K562 (cell line): ENCODE measurements around the gene CLIP4. TPM values are rescaled to one million over a fixed set of nuclear protein-coding genes. Genes with fewer than 3 reads are reported as not detected.

Experiments
- ATAC-seq: fragments of 200-7000 bp; cut with Tn5 transposase; 3 replicates; pipeline ENCODE4 v1.9.1; 2020; ENCODE audit warnings: moderate library complexity
- BruUV-seq: library from RNA; stranded (reverse); fragments of 400-500 nt; replicated peaks from 2 replicates; lab custom pipeline; 2021; lab: Mats Ljungman, UMichigan
- CTCF ChIA-PET: fragments of 300-600 bp; formaldehyde crosslinking; extraction: SDS; loops from one replicate; lab custom pipeline; 2021; ENCODE audit warnings: low intra/inter-chr PET ratio; lab: Yijun Ruan, JAX
- POLR2A ChIA-PET: fragments of 300-600, 350-650 bp; sonication (Branson Sonifier 250); formaldehyde crosslinking; extraction: SDS; loops from one replicate; lab custom pipeline; 2021; ENCODE audit warnings: antibody characterized with exemption, inconsistent platforms; lab: Yijun Ruan, JAX
- DNase-seq, 4 experiments: peaks; one replicate each; pipeline versions ENCODE4 v3.0.0 to v3.0.0-alpha.2; 2011 to 2018; ENCODE audit warnings: low spot score in 3 of 4, mixed read lengths in 3 of 4; ENCODE audit errors: extremely low read depth in 1 of 4
- FAIRE-seq: peaks from 2 replicates; lab custom pipeline; 2011; peaks lifted over from hg19 to GRCh38; lab: Jason Lieb, UNC
- H2AFZ ChIP-seq: 2 replicates; pipeline ENCODE4 v1.6.0; 2011; ENCODE audit warnings: low read depth, low read length, control low read depth, inconsistent platforms
- H3K27ac ChIP-seq: fragments of 200-600 bp; 3 replicates; pipeline ENCODE4 v1.8.0; 2011; ENCODE audit warnings: low read depth, mild to moderate bottlenecking, control low read depth, inconsistent platforms, low read length, moderate library complexity, mixed read lengths; ENCODE audit errors: extremely low read depth
- H3K27me3 ChIP-seq, 2 experiments: fragments of 300-600 bp in 1 of 2; 2 replicates in 1 of 2; 3 replicates in 1 of 2; pipeline versions ENCODE4 v1.6.0 to v1.8.0; 2011; ENCODE audit warnings: inconsistent platforms in 2 of 2, low read length in 2 of 2, mild to moderate bottlenecking in 1 of 2, mixed read lengths in 1 of 2, moderate library complexity in 1 of 2; ENCODE audit not compliant: control insufficient read depth in 2 of 2, insufficient read depth in 2 of 2
- H3K36me3 ChIP-seq: fragments of 300-600 bp; 3 replicates; pipeline ENCODE4 v1.8.0; 2011; ENCODE audit warnings: mild to moderate bottlenecking, low read length, inconsistent platforms; ENCODE audit not compliant: control insufficient read depth, insufficient read depth
- H3K4me1 ChIP-seq, 2 experiments: fragments of 200-600 bp in 1 of 2; replicated peaks in 1 of 2; 2 replicates in 1 of 2; 3 replicates in 1 of 2; pipeline versions ENCODE4 v1.5.1 to v1.8.0; 2011; ENCODE audit warnings: inconsistent platforms in 2 of 2, low read length in 2 of 2, mild to moderate bottlenecking in 1 of 2, mixed read lengths in 1 of 2, moderate library complexity in 1 of 2; ENCODE audit not compliant: control insufficient read depth in 2 of 2, insufficient read depth in 2 of 2
- H3K4me2 ChIP-seq: 2 replicates; pipeline ENCODE4 v1.6.1; 2011; ENCODE audit warnings: low read length, control low read depth, inconsistent platforms, mixed read lengths; ENCODE audit not compliant: insufficient read depth
- H3K4me3 ChIP-seq: fragments of 200-600 bp; sonication (generic), shearing (Covaris generic); 2 replicates; pipeline ENCODE4 v1.5.1; 2016; ENCODE audit warnings: control low read depth, inconsistent platforms
- H3K79me2 ChIP-seq: fragments of 200-600 bp; 3 replicates; pipeline ENCODE4 v1.8.0; 2011; ENCODE audit warnings: low read length, inconsistent platforms; ENCODE audit not compliant: control insufficient read depth, insufficient read depth
- H3K9ac ChIP-seq, 2 experiments: 2 replicates each; pipeline versions ENCODE4 v1.6.0 to v1.6.1; 2011; ENCODE audit warnings: low read depth in 2 of 2, low read length in 2 of 2, control low read depth in 1 of 2, inconsistent platforms in 1 of 2, mild to moderate bottlenecking in 1 of 2, mixed read lengths in 1 of 2; ENCODE audit not compliant: insufficient read depth in 1 of 2
- H3K9me1 ChIP-seq: one replicate; pipeline ENCODE4 v1.6.0; 2011; ENCODE audit warnings: inconsistent platforms, mild to moderate bottlenecking, low read length, moderate library complexity; ENCODE audit not compliant: control insufficient read depth, insufficient read depth
- H3K9me3 ChIP-seq: replicated peaks from 2 replicates; pipeline ENCODE4 v1.5.1; 2011; ENCODE audit warnings: low read depth, low read length, inconsistent platforms; ENCODE audit not compliant: control insufficient read depth, insufficient read depth
- H4K20me1 ChIP-seq: replicated peaks from 2 replicates; pipeline ENCODE4 v1.6.1; 2011; ENCODE audit warnings: low read length, inconsistent platforms, mixed read lengths; ENCODE audit not compliant: control insufficient read depth, insufficient read depth
- ATF2 ChIP-seq: sonication (generic); formaldehyde crosslinking; IDR thresholded peaks from 2 replicates; pipeline ENCODE4 v1.8.1; 2022; ENCODE audit warnings: missing genetic modification reagents
- BRF1 ChIP-seq: IDR thresholded peaks from 3 replicates; pipeline ENCODE4 v1.6.1; 2011; ENCODE audit warnings: borderline replicate concordance, mild to moderate bottlenecking; ENCODE audit not compliant: insufficient read length; ENCODE audit errors: extremely low read depth
- CXXC5 ChIP-seq: fragments of 250-450 bp; sonication (Bioruptor Pico); IDR thresholded peaks from 2 replicates; pipeline ENCODE4 v1.8.0; 2022; ENCODE audit warnings: inconsistent platforms, mild to moderate bottlenecking, moderate library complexity
- ELF2 ChIP-seq: fragments of 250-450 bp; sonication (Bioruptor Pico); IDR thresholded peaks from 2 replicates; pipeline ENCODE4 v1.5.0; 2021; ENCODE audit warnings: mild to moderate bottlenecking
- NEUROD1 ChIP-seq: fragments of 150-350 bp; IDR thresholded peaks from 2 replicates; pipeline ENCODE4 v1.6.1; 2014; ENCODE audit warnings: borderline replicate concordance, low read length, low read depth; ENCODE audit not compliant: partially characterized antibody
- PHF21A ChIP-seq: fragments of 450-650 bp; IDR thresholded peaks from 2 replicates; pipeline ENCODE4 v1.6.1; 2017; ENCODE audit warnings: low read depth, borderline replicate concordance
- POLR2B ChIP-seq: fragments of 450-650 bp; IDR thresholded peaks from 2 replicates; pipeline ENCODE4 v1.6.1; 2018; ENCODE audit warnings: low read depth; ENCODE audit not compliant: partially characterized antibody
- RBBP5 ChIP-seq: fragments of 200-600 bp; sonication (generic); IDR thresholded peaks from 2 replicates; pipeline ENCODE4 v1.6.1; 2012; ENCODE audit warnings: borderline replicate concordance, mild to moderate bottlenecking, low read length, control low read depth, inconsistent platforms; ENCODE audit not compliant: insufficient read depth, poor library complexity, severe bottlenecking
- USF2 ChIP-seq: sonication (generic); formaldehyde crosslinking; IDR thresholded peaks from 2 replicates; pipeline ENCODE4 v1.5.0; 2020; ENCODE audit warnings: missing genetic modification reagents
- ZFP36 ChIP-seq: fragments of 150-350 bp; IDR thresholded peaks from 2 replicates; pipeline ENCODE4 v1.6.1; 2018; ENCODE audit warnings: low read length, low read depth; ENCODE audit not compliant: partially characterized antibody
- ZNF274 ChIP-seq: IDR thresholded peaks from 2 replicates; pipeline ENCODE4 v1.6.1; 2011; ENCODE audit warnings: low read depth, mild to moderate bottlenecking, low read length, moderate library complexity, borderline replicate concordance
- WGBS: fragments of 100-300 bp; shearing (Covaris generic); methylation state at CpG from one replicate; pipeline ENCODE4 v1.1.6; 2016; ENCODE audit warnings: low coverage, mixed read lengths; ENCODE audit not compliant: insufficient coverage; ENCODE audit errors: missing lambda C conversion rate; 5-methylcytosine and 5-hydroxymethylcytosine counted together
- in situ Hi-C: fragments of 300-500 bp; cut with MboI; formaldehyde crosslinking; loops from 4 replicates; pipeline ENCODE4 v1.15.0; 2018; ENCODE audit warnings: inconsistent platforms, mixed read lengths
- intact Hi-C: fragments of 100-400 bp; cut with micrococcal nuclease; formaldehyde crosslinking; loops from 2 replicates; pipeline ENCODE4 v1.14.2; 2022
- polyA plus RNA-seq, 8 experiments: library from polyadenylated mRNA; depleted of rRNA in 4 of 8; stranded (reverse) in 5 of 8; unstranded in 3 of 8; fragments of >200 nt; fragmentation: Nextera tagmentation in 2 of 8; fragmentation: Illumina TruSeq in 1 of 8; extraction: Ambion mirVana in 2 of 8; extraction: Trizol in 1 of 8; gene quantifications; 2 replicates each; pipeline versions ENCODE4 v1.2.1 to v1.2.3, GENCODE V29; 2011 to 2014; ENCODE audit warnings: inconsistent platforms in 1 of 8, missing spikeins in 1 of 8
- total RNA-seq, 7 experiments: library from RNA; depleted of rRNA in 6 of 7; stranded (reverse); fragments of >200 nt in 6 of 7; fragmentation: Illumina TruSeq in 2 of 7; extraction: Trizol in 2 of 7; gene quantifications; 2 replicates each; pipeline versions ENCODE4 v1.2.1 to v1.2.3, GENCODE V29; 2011 to 2021; ENCODE audit warnings: low replicate concordance in 1 of 7

The CLIP4 gene
- total and polyA plus RNA-seq, 9 of the 15 experiments (the other 6 are each of a cell fraction or from before 2014, with no cell fraction given) = 0.03 to 0.38 (median 0.13) TPM; not detected in 5

- TF ChIP-seq POLR2B = no peak
- TF ChIP-seq ELF2 (CRISPR knock-in tag) = no peak
- TF ChIP-seq ZFP36 = no peak
- no peak for TF ChIP-seq ATF2 (CRISPR knock-in tag)
- no peak for TF ChIP-seq CXXC5 (CRISPR knock-in tag)
- TF ChIP-seq RBBP5 = no peak
- TF ChIP-seq PHF21A = no peak
- TF ChIP-seq ZNF274 = no peak
- TF ChIP-seq BRF1 = no peak
- no peak for TF ChIP-seq USF2 (CRISPR knock-in tag)
- TF ChIP-seq NEUROD1 = no peak
- Histone ChIP-seq H3K36me3 (no peaks in the 10 kb centered on the region), H3K4me3 (no peak overlapping the region), H3K9me3 (no peaks in the 10 kb centered on the region), H3K9ac (no peak overlapping the region), H3K4me1 (no peaks in the 10 kb centered on the region), H3K27ac (no peak overlapping the region), H3K27me3 (peaks cover 0 to 35% of the 10 kb centered on the region in 2 experiments; a peak in 2 of 5 replicates), H3K4me2 (no peak overlapping the region), H3K9me1 (no peaks in the 10 kb centered on the region), H3K79me2 (no peaks in the 10 kb centered on the region), H2AFZ (no peak overlapping the region), H4K20me1 (peaks cover 2% of the 10 kb centered on the region)
- FAIRE-seq (no peak), DNase-seq (no peak), ATAC-seq (no peak)
- intact Hi-C loops = no loop called here
- no TSS peak for BruUV-seq
- POLR2A ChIA-PET = no interaction called here
- WGBS = 0% methylated on average over 5 of the region's 5 CpGs
- CTCF ChIA-PET = no interaction called here
- in situ Hi-C loops = no loop called here
Measured at GRCh38 chr2:29215073-29215472, 99.9 kb downstream of the CLIP4 start.
